Large intestine (tissue), 3 donors: ENCODE measurements around the gene ZDHHC20. TPM values are rescaled to one million over a fixed set of nuclear protein-coding genes. Genes with fewer than 3 reads are reported as not detected.

Experiments used
- DNase-seq, 2 donors: peaks; one replicate each; pipeline versions ENCODE4 v3.0.0 to v3.0.0-alpha.2; 2013
- H3K27ac ChIP-seq: one replicate; pipeline ENCODE4 v1.5.1; 2013; ENCODE audit warnings: low read length
- H3K27me3 ChIP-seq: 2 replicates; pipeline ENCODE4 v1.6.1; 2013; ENCODE audit warnings: low read length; ENCODE audit not compliant: control insufficient read depth, insufficient read depth
- H3K36me3 ChIP-seq: 2 replicates; pipeline ENCODE4 v1.6.1; 2013; ENCODE audit warnings: low read length; ENCODE audit not compliant: control insufficient read depth, insufficient read depth
- H3K4me1 ChIP-seq: one replicate; pipeline ENCODE4 v1.6.1; 2013; ENCODE audit warnings: low read length; ENCODE audit not compliant: control insufficient read depth, insufficient read depth
- H3K4me3 ChIP-seq: one replicate; pipeline ENCODE4 v1.5.1; 2013; ENCODE audit warnings: low read length
- H3K9me3 ChIP-seq: one replicate; pipeline ENCODE4 v1.6.1; 2013; ENCODE audit warnings: mild to moderate bottlenecking, low read depth, low read length, moderate library complexity; ENCODE audit not compliant: control insufficient read depth
- WGBS: methylation state at CpG from one replicate; pipeline ENCODE4 v1.1.5; 2013; ENCODE audit warnings: low lambda C conversion rate; ENCODE audit not compliant: insufficient coverage; 5-methylcytosine and 5-hydroxymethylcytosine counted together
- polyA plus RNA-seq: library from polyadenylated mRNA; unstranded; fragments of 120-200 nt; gene quantifications from one replicate; pipeline ENCODE4 v1.2.1, GENCODE V29; 2013

The ZDHHC20 gene
- polyA plus RNA-seq, 1 donor: 60.4 TPM

GRCh38 chr13:21347753-21348318 is 111.3 kb downstream of the ZDHHC20 start:
- Histone ChIP-seq H3K4me1 (no peaks in the 10 kb centered on the region), H3K27me3 (no peaks in the 10 kb centered on the region), H3K9me3 (no peaks in the 10 kb centered on the region), H3K4me3 (no peak overlapping the region), H3K36me3 (no peaks in the 10 kb centered on the region), H3K27ac (no peak overlapping the region)
- no peak for DNase-seq
- WGBS: no CpG with 5 or more reads among the region's 10 CpGs

GRCh38 chr13:21344662-21345176 is 114.4 kb downstream of the ZDHHC20 start:
- no peaks in the 10 kb centered on the region for H3K36me3 ChIP-seq
- no peak overlapping the region for H3K4me3 ChIP-seq
- no CpG with 5 or more reads among the region's 9 CpGs for WGBS
- no peaks in the 10 kb centered on the region for H3K27me3 ChIP-seq
- no peak overlapping the region for H3K27ac ChIP-seq
- no peaks in the 10 kb centered on the region for H3K9me3 ChIP-seq
- no peak for DNase-seq
- no peaks in the 10 kb centered on the region for H3K4me1 ChIP-seq

DNA sequence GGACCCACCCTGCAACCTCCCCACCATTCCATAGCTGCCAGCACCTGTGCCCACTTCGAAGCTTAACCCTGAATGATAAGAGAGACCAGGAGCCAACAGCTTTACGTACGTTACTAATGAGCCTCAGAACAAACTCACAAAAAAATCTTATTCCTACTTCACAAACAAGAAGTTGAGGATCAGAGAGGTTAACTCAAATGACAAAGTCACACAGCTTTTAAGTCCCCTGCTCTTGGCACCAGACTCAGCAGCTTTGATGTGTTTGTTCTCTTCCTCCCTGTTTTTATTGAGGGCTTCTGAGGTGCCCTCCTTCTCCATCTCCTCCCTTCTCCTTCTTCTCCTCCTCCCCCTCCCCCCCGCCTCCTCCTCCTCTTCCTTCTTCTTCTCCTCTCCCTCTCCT is 115.4 kb downstream of the ZDHHC20 start:
- H3K27me3 ChIP-seq: no peaks in the 10 kb centered on the region

DNA sequence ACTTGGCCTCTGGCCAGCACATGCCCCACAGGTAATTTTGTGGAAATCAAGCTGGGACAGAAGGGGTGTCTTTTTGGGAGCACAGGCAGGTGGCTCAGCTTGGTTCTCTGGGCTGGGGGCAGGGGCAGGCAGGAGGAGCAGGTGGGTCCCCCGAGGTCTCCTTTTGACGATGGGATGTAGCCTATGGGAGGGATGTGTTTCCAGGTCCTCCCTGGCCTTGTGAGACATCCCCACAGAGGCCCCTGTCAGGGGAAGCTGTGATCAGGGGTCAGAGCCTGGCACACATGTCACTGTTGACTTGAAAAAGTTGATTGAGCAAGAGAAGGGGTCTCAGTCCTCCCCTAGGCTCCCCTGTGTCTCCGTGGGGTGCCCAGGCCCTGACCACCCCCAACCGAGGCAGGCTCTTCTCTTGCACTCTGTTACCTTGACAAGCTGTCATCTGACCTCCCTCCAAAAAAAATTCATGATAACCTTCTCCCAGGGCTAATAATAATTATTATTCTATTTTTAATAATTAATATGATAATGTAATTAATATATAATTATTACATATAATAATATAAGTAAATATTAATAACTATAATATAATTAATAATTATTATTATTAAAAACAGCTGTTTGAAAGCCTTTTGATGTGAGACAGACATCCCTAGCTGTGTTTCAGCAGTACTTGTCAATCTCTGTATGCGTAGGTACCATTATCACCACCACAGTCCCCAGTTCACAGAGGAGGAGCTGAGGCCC is 116.2 kb downstream of the ZDHHC20 start:
- H3K4me1 ChIP-seq: no peaks in the 10 kb centered on the region
- H3K27me3 ChIP-seq: no peaks in the 10 kb centered on the region
- 100% methylated on average over 1 of the region's 5 CpGs for WGBS
- H3K4me3 ChIP-seq: no peak overlapping the region
- H3K27ac ChIP-seq: no peak overlapping the region
- no peaks in the 10 kb centered on the region for H3K36me3 ChIP-seq
- no peak for DNase-seq
- no peaks in the 10 kb centered on the region for H3K9me3 ChIP-seq

More for the DNA sequence above, 115.4 kb downstream of the ZDHHC20 start:
- Histone ChIP-seq H3K9me3 (no peaks in the 10 kb centered on the region), H3K4me1 (no peaks in the 10 kb centered on the region), H3K4me3 (no peak overlapping the region), H3K27ac (no peak overlapping the region), H3K36me3 (no peaks in the 10 kb centered on the region)
- 92% methylated on average over 2 of the region's 4 CpGs for WGBS
- DNase-seq: no peak

DNA sequence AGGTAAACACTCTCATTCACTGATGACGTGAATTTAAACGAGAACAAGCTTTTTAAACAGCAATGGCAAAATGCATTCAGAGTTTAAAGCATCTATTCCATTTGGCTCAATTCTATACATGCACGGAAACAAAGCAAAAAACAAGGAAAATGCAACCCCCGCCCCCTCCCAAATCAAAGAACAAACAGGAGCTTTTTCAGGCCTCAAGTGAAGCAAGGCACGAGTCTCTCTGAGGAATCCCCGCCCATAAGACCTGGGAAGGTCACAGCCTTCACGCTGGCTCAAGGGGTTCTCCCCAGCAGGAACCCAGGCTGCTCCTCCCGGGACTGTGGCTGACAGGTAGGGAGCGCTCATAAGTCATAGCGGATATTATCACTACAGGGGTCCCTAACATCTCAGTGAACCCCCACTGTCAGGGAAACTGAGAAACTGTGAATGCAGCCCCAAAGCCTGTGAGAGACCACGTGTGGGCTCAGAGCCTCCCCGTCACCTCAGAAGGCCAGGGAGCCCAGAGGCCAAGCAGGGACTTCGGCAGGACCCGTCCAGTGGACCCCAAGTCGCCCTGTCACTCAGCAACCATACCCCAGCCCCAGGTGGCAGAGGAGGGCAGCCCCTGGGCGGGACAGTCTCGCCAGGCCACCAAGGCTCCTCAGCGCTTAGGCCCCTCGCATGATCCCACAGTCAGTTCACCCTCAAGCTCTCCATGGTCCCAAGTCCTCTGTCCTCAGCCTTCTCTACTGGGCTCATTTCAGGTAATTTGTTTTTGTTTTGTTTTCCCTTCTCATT is 117.3 kb downstream of the ZDHHC20 start:
- DNase-seq: no peak
- no peaks in the 10 kb centered on the region for H3K4me1 ChIP-seq
- no peak overlapping the region for H3K4me3 ChIP-seq
- no peaks in the 10 kb centered on the region for H3K9me3 ChIP-seq
- H3K36me3 ChIP-seq: no peaks in the 10 kb centered on the region
- H3K27me3 ChIP-seq: no peaks in the 10 kb centered on the region
- WGBS: 95% methylated on average over 2 of the region's 19 CpGs
- H3K27ac ChIP-seq: no peak overlapping the region

DNA sequence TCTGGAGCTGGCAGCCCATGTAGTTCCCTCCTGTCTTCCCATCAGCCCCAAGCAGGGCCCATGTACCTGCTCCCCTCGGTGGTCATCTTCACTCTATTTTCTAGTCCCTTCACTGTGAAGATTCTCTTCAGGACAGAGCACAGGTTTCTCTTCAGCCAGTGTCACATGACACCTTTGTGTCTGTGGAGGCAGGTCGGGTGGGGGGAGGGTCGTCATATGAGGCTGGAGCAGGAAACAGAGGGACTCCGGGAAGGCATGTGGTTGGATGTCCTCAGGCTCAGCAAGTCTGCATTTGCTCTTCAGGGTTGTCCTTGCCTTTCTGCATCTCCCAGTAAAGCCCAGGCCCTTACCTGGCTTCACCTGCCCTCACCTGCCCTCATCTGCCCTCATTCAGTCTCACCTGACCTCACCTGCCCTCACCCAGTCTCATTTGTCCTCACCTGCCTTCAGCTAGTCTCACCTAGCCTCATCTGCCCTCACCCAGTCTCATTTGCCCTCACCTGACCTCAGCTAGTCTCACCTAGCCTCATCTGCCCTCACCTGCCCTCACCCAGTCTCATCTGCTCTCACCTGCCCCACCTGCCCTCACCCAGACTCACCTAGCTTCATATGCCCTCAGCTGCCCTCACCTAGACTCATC is 120.3 kb downstream of the ZDHHC20 start:
- no peak for DNase-seq
- no CpG with 5 or more reads among the region's 4 CpGs for WGBS
- Histone ChIP-seq H3K27ac (no peak overlapping the region), H3K4me3 (no peak overlapping the region), H3K27me3 (no peaks in the 10 kb centered on the region), H3K9me3 (no peaks in the 10 kb centered on the region), H3K36me3 (no peaks in the 10 kb centered on the region), H3K4me1 (no peaks in the 10 kb centered on the region)

GRCh38 chr13:21338156-21338555 is 120.9 kb downstream of the ZDHHC20 start:
- H3K4me1 ChIP-seq: no peaks in the 10 kb centered on the region
- H3K27ac ChIP-seq: no peak overlapping the region
- H3K4me3 ChIP-seq: no peak overlapping the region
- no peak for DNase-seq
- H3K36me3 ChIP-seq: no peaks in the 10 kb centered on the region
- no CpG with 5 or more reads among the region's 6 CpGs for WGBS
- no peaks in the 10 kb centered on the region for H3K27me3 ChIP-seq
- H3K9me3 ChIP-seq: no peaks in the 10 kb centered on the region

DNA sequence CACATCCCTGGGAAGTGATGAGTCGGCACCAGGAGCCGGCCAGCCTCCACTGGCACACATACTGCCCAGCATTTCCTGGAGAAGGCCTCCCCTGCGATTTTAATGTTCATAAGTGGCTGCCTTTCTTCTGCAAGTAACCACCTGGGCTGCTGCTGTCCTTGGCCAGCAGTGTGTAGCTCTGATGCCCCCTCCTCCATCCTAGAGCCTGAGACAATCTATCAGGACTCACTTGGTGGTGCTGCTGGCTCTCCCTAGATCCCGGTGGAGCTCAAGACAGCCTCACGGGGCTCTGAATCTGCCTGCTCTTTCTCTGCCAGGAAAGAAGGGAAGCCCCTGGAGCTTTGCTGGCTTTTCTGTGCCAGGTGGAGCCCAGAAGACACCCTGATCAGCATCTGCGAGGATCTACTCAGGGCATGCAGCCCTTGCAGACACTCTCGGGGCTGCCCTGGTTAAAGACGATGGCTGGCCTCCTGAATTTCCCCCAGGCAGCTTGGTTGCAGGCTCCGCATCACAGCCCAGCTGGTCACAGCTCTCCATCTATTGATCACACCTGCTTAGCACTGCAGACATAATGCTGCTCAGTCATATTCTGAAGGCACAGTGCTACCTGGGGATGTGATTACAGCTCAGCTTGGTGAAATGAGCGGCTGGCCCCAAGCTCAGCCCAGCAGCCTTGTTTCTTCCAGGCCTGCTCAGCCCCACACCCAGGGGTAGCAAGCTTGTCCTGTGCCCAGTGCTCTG is 122.3 kb downstream of the ZDHHC20 start:
- H3K4me1 ChIP-seq: no peaks in the 10 kb centered on the region
- WGBS: 60% methylated on average over 1 of the region's 10 CpGs

DNA sequence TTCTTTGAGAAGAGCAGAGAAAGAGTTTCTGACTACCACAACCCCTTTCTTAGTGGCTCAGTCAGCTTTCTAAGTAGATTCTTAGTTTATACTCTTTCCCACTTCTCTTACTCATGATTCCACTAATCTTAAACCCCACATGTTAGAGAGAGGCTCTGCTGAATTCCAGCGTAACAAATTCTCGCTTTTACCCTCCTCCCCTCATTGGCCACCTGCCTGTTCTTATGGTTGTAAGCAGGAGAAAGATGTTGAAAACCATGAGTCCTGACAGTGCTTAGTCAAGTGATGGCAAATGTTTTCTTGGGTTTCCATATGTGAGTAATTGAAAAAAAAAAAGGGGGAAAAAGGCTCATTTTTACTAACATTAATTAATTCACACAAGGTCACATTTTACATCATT is 125.9 kb downstream of the ZDHHC20 start:
- H3K9me3 ChIP-seq: no peaks in the 10 kb centered on the region
- no peak overlapping the region for H3K4me3 ChIP-seq
- no CpG with 5 or more reads among the region's 2 CpGs for WGBS
- no peak for DNase-seq
- H3K4me1 ChIP-seq: no peaks in the 10 kb centered on the region
- H3K27me3 ChIP-seq: no peaks in the 10 kb centered on the region
- no peak overlapping the region for H3K27ac ChIP-seq
- no peaks in the 10 kb centered on the region for H3K36me3 ChIP-seq

More for the DNA sequence above, 122.3 kb downstream of the ZDHHC20 start:
- Histone ChIP-seq H3K9me3 (no peaks in the 10 kb centered on the region), H3K27me3 (no peaks in the 10 kb centered on the region), H3K27ac (no peak overlapping the region), H3K4me3 (no peak overlapping the region), H3K36me3 (no peaks in the 10 kb centered on the region)
- DNase-seq: no peak
